Activated naive CD8-positive, alpha-beta T cell treated with anti-CD3 and anti-CD28 coated beads, Interleukin-2, amount 10 ng/mL, durations not matched to agents 7 days and 5 days (primary cell): ENCODE results near the gene NBEA. TPM values are rescaled to one million over a fixed set of nuclear protein-coding genes. Genes with fewer than 3 reads are reported as not detected.
A peak's percentile ranks its signal among the peaks of the same experiment; 100 is the strongest.
"Not testable (repeated sequence)": the region's sequence is repeated elsewhere in the genome, so short reads cannot be mapped to it uniquely, and the experiment has no call there.

Source experiments
- ATAC-seq: fragments of 150-1000 bp; cut with Tn5 transposase; one replicate; pipeline ENCODE4 v1.10.0; 2021; ENCODE audit warnings: low read depth, moderate library complexity
- POLR2A ChIA-PET: fragments of 350-600 bp; sonication (Branson Sonifier 250); formaldehyde crosslinking; loops from one replicate; lab custom pipeline; 2021; ENCODE audit warnings: antibody characterized with exemption; lab: Charles Lee
- DNase-seq: peaks from one replicate; pipeline ENCODE4 v3.0.0; 2021
- H3K27ac Mint-ChIP-seq: one replicate; pipeline ENCODE4 v1.8.0; 2022; ENCODE audit warnings: mild to moderate bottlenecking, mixed read lengths
- H3K27me3 Mint-ChIP-seq: one replicate; pipeline ENCODE4 v1.8.0; 2022; ENCODE audit warnings: mild to moderate bottlenecking, moderate library complexity, mixed read lengths
- H3K36me3 Mint-ChIP-seq: one replicate; pipeline ENCODE4 v1.8.0; 2021; ENCODE audit warnings: mild to moderate bottlenecking, mixed read lengths
- H3K4me1 Mint-ChIP-seq: one replicate; pipeline ENCODE4 v1.8.0; 2021; ENCODE audit warnings: mixed read lengths
- H3K4me3 Mint-ChIP-seq: one replicate; pipeline ENCODE4 v1.8.0; 2022; ENCODE audit warnings: mild to moderate bottlenecking, moderate library complexity, mixed read lengths
- H3K9me3 Mint-ChIP-seq: one replicate; pipeline ENCODE4 v1.8.0; 2021; ENCODE audit warnings: mixed read lengths
- total RNA-seq, 2 experiments: library from RNA; stranded (reverse); gene quantifications; one replicate each; pipeline ENCODE4 v1.2.3, GENCODE V29; 2021

NBEA gene
- total RNA-seq: 1 to 10 TPM in 1 of 2 experiments, under 1 TPM in 1; 0.60 to 1.1 TPM

- POLR2A ChIA-PET: no interaction called here
- peak within 1 kb of the TSS; percentile 68 for H3K27ac Mint-ChIP-seq
These were observed at the start of gene NBEA for GRCh38 chr13:34941835-34942731. Gene NBEA, plus strand, starts transcription at chr13:34942270. Its CDS starts 551 bp downstream, at chr13:34942821.

GRCh38 chr13:34894756-34895155, 47.3 kb upstream of the NBEA start:
- Mint-ChIP-seq H3K27me3 (peaks cover 11% of the 10 kb centered on the region), H3K4me1 (no peaks in the 10 kb centered on the region), H3K4me3 (no peak overlapping the region), H3K36me3 (no peaks in the 10 kb centered on the region), H3K9me3 (no peaks in the 10 kb centered on the region), H3K27ac (no peak overlapping the region)
- POLR2A ChIA-PET: no interaction called here
- DNase-seq (no peak), ATAC-seq (no peak)

More at GRCh38 chr13:34941835-34942731, at the start of gene NBEA:
- Mint-ChIP-seq H3K36me3 (no peaks in the 10 kb centered on the region), H3K9me3 (no peaks in the 10 kb centered on the region), H3K27me3 (peaks cover 43% of the 10 kb centered on the region), H3K4me1 (peaks cover 10% of the 10 kb centered on the region), H3K4me3 (peak within 1 kb of the TSS; percentile 87)
- peak; percentile 79 for ATAC-seq
- DNase-seq: peak; percentile 86

- DNase-seq (no peak), ATAC-seq (no peak)
- H3K27ac Mint-ChIP-seq: no peak overlapping the region
- POLR2A ChIA-PET: no interaction called here
- H3K4me1 Mint-ChIP-seq: no peaks in the 10 kb centered on the region
- H3K36me3 Mint-ChIP-seq: no peaks in the 10 kb centered on the region
- H3K27me3 Mint-ChIP-seq: peaks cover 13% of the 10 kb centered on the region
- no peaks in the 10 kb centered on the region for H3K9me3 Mint-ChIP-seq
- no peak overlapping the region for H3K4me3 Mint-ChIP-seq
These were observed 44.9 kb upstream of the NBEA start for GRCh38 chr13:34897220-34897619.

- H3K4me1 Mint-ChIP-seq: no peaks in the 10 kb centered on the region
- H3K36me3 Mint-ChIP-seq: no peaks in the 10 kb centered on the region
- POLR2A ChIA-PET: no interaction called here
- H3K9me3 Mint-ChIP-seq: no peaks in the 10 kb centered on the region
- H3K4me3 Mint-ChIP-seq: no peak overlapping the region
- no peak for ATAC-seq
- peaks cover 13% of the 10 kb centered on the region for H3K27me3 Mint-ChIP-seq
- no peak overlapping the region for H3K27ac Mint-ChIP-seq
- DNase-seq: no peak
These were observed 42.2 kb upstream of the NBEA start for GRCh38 chr13:34899888-34900287.

- Mint-ChIP-seq H3K36me3 (no peaks in the 10 kb centered on the region), H3K27ac (no peak overlapping the region), H3K4me1 (no peaks in the 10 kb centered on the region), H3K4me3 (no peak overlapping the region), H3K9me3 (no peaks in the 10 kb centered on the region), H3K27me3 (peaks cover 13% of the 10 kb centered on the region)
- no peak for ATAC-seq
- POLR2A ChIA-PET: no interaction called here
- no peak for DNase-seq
These were observed 41.8 kb upstream of the NBEA start for GRCh38 chr13:34900288-34900739.

- Mint-ChIP-seq H3K36me3 (no peaks in the 10 kb centered on the region), H3K4me1 (no peaks in the 10 kb centered on the region), H3K4me3 (no peak overlapping the region), H3K27me3 (peaks cover 13% of the 10 kb centered on the region), H3K9me3 (no peaks in the 10 kb centered on the region), H3K27ac (no peak overlapping the region)
- DNase-seq (no peak), ATAC-seq (no peak)
- POLR2A ChIA-PET: no interaction called here
These were observed 40.5 kb upstream of the NBEA start for GRCh38 chr13:34901572-34901971.

GRCh38 chr13:34911159-34911558, 30.9 kb upstream of the NBEA start:
- H3K36me3 Mint-ChIP-seq: peaks cover 2% of the 10 kb centered on the region

GRCh38 chr13:34913040-34913439, 29.0 kb upstream of the NBEA start:
- DNase-seq (no peak), ATAC-seq (no peak)
- H3K9me3 Mint-ChIP-seq: peaks cover 1% of the 10 kb centered on the region
- H3K4me3 Mint-ChIP-seq: no peak overlapping the region
- POLR2A ChIA-PET: no interaction called here
- no peaks in the 10 kb centered on the region for H3K4me1 Mint-ChIP-seq
- H3K27ac Mint-ChIP-seq: no peak overlapping the region
- H3K27me3 Mint-ChIP-seq: peaks cover 4% of the 10 kb centered on the region
- H3K36me3 Mint-ChIP-seq: peaks cover 2% of the 10 kb centered on the region

More at GRCh38 chr13:34911159-34911558, 30.9 kb upstream of the NBEA start:
- peaks cover 4% of the 10 kb centered on the region for H3K27me3 Mint-ChIP-seq
- ATAC-seq (no peak), DNase-seq (no peak)
- H3K9me3 Mint-ChIP-seq: peaks cover 1% of the 10 kb centered on the region
- H3K27ac Mint-ChIP-seq: no peak overlapping the region
- no peak overlapping the region for H3K4me3 Mint-ChIP-seq
- H3K4me1 Mint-ChIP-seq: no peaks in the 10 kb centered on the region
- POLR2A ChIA-PET: no interaction called here

GRCh38 chr13:34914416-34914815, 27.7 kb upstream of the NBEA start:
- peaks cover 4% of the 10 kb centered on the region for H3K27me3 Mint-ChIP-seq
- DNase-seq (no peak), ATAC-seq (no peak)

GRCh38 chr13:34926508-34926907, 15.6 kb upstream of the NBEA start:
- no peak overlapping the region for H3K4me3 Mint-ChIP-seq
- H3K36me3 Mint-ChIP-seq: no peaks in the 10 kb centered on the region
- ATAC-seq (no peak), DNase-seq (no peak)
- no peaks in the 10 kb centered on the region for H3K9me3 Mint-ChIP-seq
- H3K27me3 Mint-ChIP-seq: peaks cover 14% of the 10 kb centered on the region
- H3K4me1 Mint-ChIP-seq: no peaks in the 10 kb centered on the region
- POLR2A ChIA-PET: no interaction called here
- no peak overlapping the region for H3K27ac Mint-ChIP-seq

More at GRCh38 chr13:34914416-34914815, 27.7 kb upstream of the NBEA start:
- H3K27ac Mint-ChIP-seq: no peak overlapping the region
- H3K36me3 Mint-ChIP-seq: peaks cover 2% of the 10 kb centered on the region
- H3K9me3 Mint-ChIP-seq: peaks cover 3% of the 10 kb centered on the region
- no peaks in the 10 kb centered on the region for H3K4me1 Mint-ChIP-seq
- POLR2A ChIA-PET: no interaction called here
- no peak overlapping the region for H3K4me3 Mint-ChIP-seq

- DNase-seq, POLR2A ChIA-PET, H3K27ac Mint-ChIP-seq, H3K27me3 Mint-ChIP-seq, ATAC-seq, H3K9me3 Mint-ChIP-seq, H3K4me3 Mint-ChIP-seq, H3K4me1 Mint-ChIP-seq, H3K36me3 Mint-ChIP-seq: not testable (repeated sequence)
These were observed 13.4 kb upstream of the NBEA start for GRCh38 chr13:34928676-34929075.

GRCh38 chr13:34931572-34931971, 10.5 kb upstream of the NBEA start:
- ATAC-seq (no peak), DNase-seq (no peak)
- no peak overlapping the region for H3K4me3 Mint-ChIP-seq
- POLR2A ChIA-PET: no interaction called here
- H3K4me1 Mint-ChIP-seq: no peaks in the 10 kb centered on the region
- H3K36me3 Mint-ChIP-seq: no peaks in the 10 kb centered on the region
- no peaks in the 10 kb centered on the region for H3K9me3 Mint-ChIP-seq
- H3K27ac Mint-ChIP-seq: no peak overlapping the region
- peaks cover 14% of the 10 kb centered on the region for H3K27me3 Mint-ChIP-seq

- Mint-ChIP-seq H3K4me3 (no peak overlapping the region), H3K27ac (no peak overlapping the region), H3K36me3 (no peaks in the 10 kb centered on the region), H3K4me1 (no peaks in the 10 kb centered on the region), H3K27me3 (peaks cover 17% of the 10 kb centered on the region), H3K9me3 (no peaks in the 10 kb centered on the region)
- DNase-seq: no peak
- no peak for ATAC-seq
- POLR2A ChIA-PET: no interaction called here
These were observed 8.7 kb upstream of the NBEA start for GRCh38 chr13:34933349-34933748.

- ATAC-seq: no peak
- H3K4me1 Mint-ChIP-seq: no peaks in the 10 kb centered on the region
- H3K9me3 Mint-ChIP-seq: no peaks in the 10 kb centered on the region
- H3K4me3 Mint-ChIP-seq: no peak overlapping the region
- no peak for DNase-seq
- POLR2A ChIA-PET: no interaction called here
- peaks cover 14% of the 10 kb centered on the region for H3K27me3 Mint-ChIP-seq
- no peak overlapping the region for H3K27ac Mint-ChIP-seq
- H3K36me3 Mint-ChIP-seq: no peaks in the 10 kb centered on the region
These were observed 8.3 kb upstream of the NBEA start for GRCh38 chr13:34933786-34934185.
